ENCODE measurements around the gene PAK4. TPM values are rescaled to one million over a fixed set of nuclear protein-coding genes. Genes with fewer than 3 reads are reported as not detected.

Gene PAK4
- total RNA-seq, 2 donors from 2014 or later, result 11.2 to 13.7 TPM

GRCh38 chr19:39174142-39174541 lies 48.6 kb downstream of the PAK4 start:
- Histone ChIP-seq H3K4me3 (no peak overlapping the region), H3K36me3 (peaks cover 53% of the 10 kb centered on the region), H3K9me3 (no peaks in the 10 kb centered on the region), H3K4me1 (no peaks in the 10 kb centered on the region), H3K27me3 (no peaks in the 10 kb centered on the region), H3K27ac (no peak overlapping the region)
- no peak for DNase-seq (ENCODE audit: low spot score)
- no peak for TF ChIP-seq CTCF (IDR thresholded peaks at IDR 0.05)

GRCh38 chr19:39174558-39175544 lies 49.3 kb downstream of the PAK4 start:
- Histone ChIP-seq H3K4me1 (no peaks in the 10 kb centered on the region), H3K27ac (no peak overlapping the region), H3K9me3 (no peaks in the 10 kb centered on the region), H3K36me3 (peaks cover 49% of the 10 kb centered on the region), H3K4me3 (no peak overlapping the region), H3K27me3 (no peaks in the 10 kb centered on the region)
- DNase-seq (ENCODE audit: low spot score), result no peak
- TF ChIP-seq CTCF (IDR thresholded peaks at IDR 0.05), result no peak

GRCh38 chr19:39175564-39175963 lies 50.0 kb downstream of the PAK4 start:
- no peaks in the 10 kb centered on the region for H3K4me1 ChIP-seq
- H3K9me3 ChIP-seq, result no peaks in the 10 kb centered on the region
- H3K36me3 ChIP-seq, result peaks cover 49% of the 10 kb centered on the region
- no peaks in the 10 kb centered on the region for H3K27me3 ChIP-seq
- no peak overlapping the region for H3K4me3 ChIP-seq
- TF ChIP-seq CTCF (IDR thresholded peaks at IDR 0.05), result no peak
- no peak overlapping the region for H3K27ac ChIP-seq
- no peak for DNase-seq (ENCODE audit: low spot score)

- H3K4me1 ChIP-seq, result no peaks in the 10 kb centered on the region
- no peak for TF ChIP-seq CTCF (IDR thresholded peaks at IDR 0.05)
- no peaks in the 10 kb centered on the region for H3K27me3 ChIP-seq
- H3K4me3 ChIP-seq, result no peak overlapping the region
- H3K36me3 ChIP-seq, result peaks cover 52% of the 10 kb centered on the region
- DNase-seq (ENCODE audit: low spot score), result no peak
- H3K9me3 ChIP-seq, result no peaks in the 10 kb centered on the region
- H3K27ac ChIP-seq, result no peak overlapping the region
Observed at GRCh38 chr19:39177110-39177699, 51.6 kb downstream of the PAK4 start.

GRCh38 chr19:39177736-39178135 lies 52.1 kb downstream of the PAK4 start:
- H3K27ac ChIP-seq, result no peak overlapping the region
- H3K27me3 ChIP-seq, result no peaks in the 10 kb centered on the region
- H3K9me3 ChIP-seq, result no peaks in the 10 kb centered on the region
- DNase-seq (ENCODE audit: low spot score), result no peak
- no peak overlapping the region for H3K4me3 ChIP-seq
- no peaks in the 10 kb centered on the region for H3K4me1 ChIP-seq
- peaks cover 46% of the 10 kb centered on the region for H3K36me3 ChIP-seq
- no peak for TF ChIP-seq CTCF (IDR thresholded peaks at IDR 0.05)

Measured in right atrium auricular region (tissue), 2 donors.